22Rv1 (cell line): ENCODE measurements around the gene SHROOM2.

ENCODE experiments used
- H3K27ac ChIP-seq: fragments of 450-650 bp; 2 replicates; pipeline ENCODE4 v1.5.1; 2017
- CTCF ChIP-seq: fragments of 450-650 bp; IDR thresholded peaks from 2 replicates; pipeline ENCODE4 v1.5.1; 2017; ENCODE audit warnings: mild to moderate bottlenecking
- ZFX ChIP-seq: fragments of 450-650 bp; IDR thresholded peaks from 2 replicates; pipeline ENCODE4 v1.6.1; 2017; ENCODE audit warnings: antibody characterized with exemption, borderline replicate concordance

The SHROOM2 gene

GRCh38 chrX:9912351-9913145 lies 126.3 kb downstream of the SHROOM2 start:
- TF ChIP-seq ZFX: no peak
- no peak for TF ChIP-seq CTCF
- H3K27ac ChIP-seq: no peak overlapping the region

- H3K27ac ChIP-seq: no peak overlapping the region
- TF ChIP-seq CTCF (no peak), ZFX (no peak)
Measured at GRCh38 chrX:9913146-9913433, 126.9 kb downstream of the SHROOM2 start.

- TF ChIP-seq CTCF (no peak), ZFX (no peak)
- no peak overlapping the region for H3K27ac ChIP-seq
Measured at GRCh38 chrX:9917861-9918260, 131.6 kb downstream of the SHROOM2 start.

GRCh38 chrX:9919632-9920172 lies 133.5 kb downstream of the SHROOM2 start:
- TF ChIP-seq ZFX (no peak), CTCF (no peak)
- no peak overlapping the region for H3K27ac ChIP-seq

GRCh38 chrX:9921407-9921806 lies 135.2 kb downstream of the SHROOM2 start:
- TF ChIP-seq ZFX: no peak
- TF ChIP-seq CTCF: no peak
- H3K27ac ChIP-seq: no peak overlapping the region

- TF ChIP-seq CTCF (no peak), ZFX (no peak)
- no peak overlapping the region for H3K27ac ChIP-seq
Measured at GRCh38 chrX:9923357-9923756, 137.1 kb downstream of the SHROOM2 start.

GRCh38 chrX:9926002-9926401 lies 139.8 kb downstream of the SHROOM2 start:
- TF ChIP-seq ZFX (no peak), CTCF (no peak)
- no peak overlapping the region for H3K27ac ChIP-seq
